IPS-NIHi7 (cell line): ENCODE measurements around the gene SYCP2.

Source experiments
- DNase-seq: peaks from one replicate; pipeline ENCODE4 v3.0.0; 2012; ENCODE audit warnings: mixed read lengths; ENCODE audit errors: extremely low spot score

Gene SYCP2

DNA sequence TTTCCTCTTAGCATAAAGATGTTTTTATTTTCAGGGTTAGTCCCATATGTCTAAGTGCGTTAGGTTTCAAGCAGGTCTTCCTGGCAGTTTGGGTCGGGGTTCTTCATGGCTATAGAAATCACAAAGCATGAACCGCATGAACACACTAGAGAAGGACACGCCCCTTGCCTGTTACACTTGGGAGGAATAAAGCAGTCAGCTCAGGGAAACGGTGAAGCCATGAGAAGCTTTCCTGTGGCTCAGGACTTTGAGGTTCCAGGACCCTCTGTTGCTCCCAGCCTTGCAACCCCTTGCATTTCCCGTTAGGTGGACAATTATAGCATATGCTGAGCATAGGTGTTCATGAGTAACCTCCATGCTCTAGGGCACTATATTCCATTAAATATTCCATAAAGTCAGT lies 96.7 kb downstream of the SYCP2 start:
- no peak for DNase-seq

DNA sequence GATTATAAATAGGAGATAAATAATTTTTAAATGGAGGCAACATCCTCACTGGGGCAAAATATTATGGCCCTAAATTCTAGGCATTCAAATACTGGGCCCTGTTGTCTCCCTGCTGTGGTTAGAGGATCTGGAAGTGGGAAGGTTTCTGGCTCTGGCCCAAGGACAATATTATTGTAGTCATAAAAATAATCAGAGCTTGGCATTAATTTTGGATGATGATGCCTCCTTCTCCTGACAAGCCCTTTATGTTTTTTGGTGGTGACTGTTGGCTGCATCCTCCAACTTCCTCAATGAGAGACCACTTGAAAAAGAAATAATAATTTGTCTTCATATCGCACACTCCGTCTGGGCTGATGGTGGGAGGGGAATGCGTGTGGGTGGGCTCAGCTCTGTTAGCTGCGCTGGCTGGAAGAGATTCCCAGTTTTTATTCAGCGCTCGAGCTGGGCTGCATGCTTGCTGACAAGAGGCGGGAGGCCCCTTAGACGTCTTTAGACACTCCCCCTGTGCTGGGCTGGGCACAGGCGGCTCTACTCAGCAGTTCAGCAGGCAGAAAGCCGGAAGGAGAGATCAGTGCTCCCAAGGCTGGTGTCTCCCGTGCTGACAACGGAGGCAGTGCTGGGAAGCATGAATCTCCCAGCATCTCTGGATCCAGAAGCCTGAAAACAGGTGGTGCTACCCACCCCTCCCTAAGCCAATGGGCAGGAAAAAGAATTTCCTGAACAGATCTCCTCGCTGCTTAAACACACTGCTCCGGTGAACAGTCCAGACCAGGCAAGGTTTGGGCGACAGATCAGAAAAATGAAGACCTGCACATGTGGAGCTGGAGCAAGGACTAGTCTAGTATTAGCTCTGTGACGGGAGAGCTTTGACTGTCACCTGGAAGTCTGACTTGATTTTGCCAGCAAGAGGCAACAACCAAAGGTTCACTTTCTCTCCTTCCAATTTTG lies 97.7 kb downstream of the SYCP2 start:
- peak; percentile 64 for DNase-seq

DNA sequence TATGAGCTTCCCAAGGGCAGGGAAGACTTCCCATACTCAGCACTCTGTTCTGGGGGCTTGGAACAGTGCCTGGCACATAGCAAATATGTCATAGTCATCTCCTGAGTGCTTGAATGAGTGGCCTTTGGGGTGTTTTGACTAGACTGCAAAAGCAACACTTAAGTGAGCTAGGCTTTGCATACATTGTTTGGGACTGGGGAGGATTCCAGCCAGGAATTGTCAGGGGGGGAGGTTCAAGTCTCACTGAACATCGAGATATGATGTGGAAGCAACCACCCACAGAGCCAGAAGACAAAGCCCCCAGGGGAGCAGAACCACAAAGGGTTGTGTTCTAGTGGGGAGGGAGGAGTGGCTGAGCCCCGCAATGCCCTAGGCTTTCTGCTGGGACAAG lies 98.4 kb downstream of the SYCP2 start:
- DNase-seq: no peak

DNA sequence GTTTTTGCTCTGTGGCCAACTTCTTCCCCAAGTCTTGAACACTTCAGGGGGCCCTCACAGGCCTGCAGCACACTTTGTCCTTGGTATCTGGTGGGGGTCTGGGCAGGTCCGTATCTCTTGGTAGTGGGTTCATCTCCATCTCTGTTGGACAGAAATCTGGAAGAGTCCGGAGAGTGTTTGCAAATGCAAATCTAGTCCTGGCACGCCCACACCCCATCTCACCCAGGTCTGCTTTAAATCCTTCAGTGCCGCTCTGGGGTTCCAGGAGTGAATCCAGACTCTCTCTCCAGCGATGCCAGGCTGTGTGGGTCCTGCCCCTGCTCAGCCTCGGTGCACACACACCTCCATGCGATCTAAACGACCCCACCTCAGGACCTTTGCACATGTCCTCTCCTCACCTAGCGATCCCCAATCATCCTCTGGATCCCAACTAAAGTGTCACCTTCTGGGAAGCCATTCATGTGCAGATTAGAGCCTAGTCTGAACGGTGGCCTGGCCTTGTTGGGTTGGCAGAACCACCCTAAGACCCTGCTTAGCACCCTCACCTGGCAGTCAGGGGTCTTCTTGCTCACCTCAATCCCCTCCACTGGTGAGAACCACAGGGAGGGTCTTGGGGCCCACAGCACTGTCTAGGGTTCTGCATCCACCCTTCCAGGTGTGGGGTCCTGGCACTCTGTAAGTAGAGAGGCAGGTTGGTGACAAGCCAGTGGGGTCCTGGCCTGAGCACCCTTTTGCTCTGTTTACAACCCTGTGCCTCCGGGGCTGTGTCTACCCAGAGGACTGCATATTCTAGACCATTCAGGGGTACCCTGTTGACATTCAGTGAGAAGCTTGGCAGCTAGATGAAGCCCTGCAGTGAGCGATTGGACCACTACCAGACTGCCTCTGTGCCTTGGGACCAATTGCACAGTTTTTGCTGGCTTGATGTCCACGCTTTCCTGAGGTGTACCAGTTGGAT lies 100.8 kb downstream of the SYCP2 start:
- DNase-seq: no peak

DNA sequence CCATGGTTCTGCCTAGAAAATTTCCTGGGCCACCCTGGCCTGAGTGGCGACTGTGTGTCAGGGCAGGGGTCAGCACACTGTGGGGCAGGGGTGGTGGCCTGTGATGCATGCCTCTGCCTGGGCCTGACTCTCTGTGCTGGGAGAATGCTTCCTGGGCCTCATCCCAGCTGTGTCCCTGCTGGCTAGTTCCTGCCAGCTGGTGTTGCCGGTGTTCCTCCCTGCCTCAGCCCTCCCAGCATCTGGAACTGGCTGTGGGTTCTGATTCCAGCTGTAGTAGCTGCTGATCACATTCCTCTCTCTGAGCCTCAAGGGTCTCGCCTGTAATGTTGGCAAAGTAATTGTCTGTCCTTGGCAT lies 101.5 kb downstream of the SYCP2 start:
- no peak for DNase-seq

DNA sequence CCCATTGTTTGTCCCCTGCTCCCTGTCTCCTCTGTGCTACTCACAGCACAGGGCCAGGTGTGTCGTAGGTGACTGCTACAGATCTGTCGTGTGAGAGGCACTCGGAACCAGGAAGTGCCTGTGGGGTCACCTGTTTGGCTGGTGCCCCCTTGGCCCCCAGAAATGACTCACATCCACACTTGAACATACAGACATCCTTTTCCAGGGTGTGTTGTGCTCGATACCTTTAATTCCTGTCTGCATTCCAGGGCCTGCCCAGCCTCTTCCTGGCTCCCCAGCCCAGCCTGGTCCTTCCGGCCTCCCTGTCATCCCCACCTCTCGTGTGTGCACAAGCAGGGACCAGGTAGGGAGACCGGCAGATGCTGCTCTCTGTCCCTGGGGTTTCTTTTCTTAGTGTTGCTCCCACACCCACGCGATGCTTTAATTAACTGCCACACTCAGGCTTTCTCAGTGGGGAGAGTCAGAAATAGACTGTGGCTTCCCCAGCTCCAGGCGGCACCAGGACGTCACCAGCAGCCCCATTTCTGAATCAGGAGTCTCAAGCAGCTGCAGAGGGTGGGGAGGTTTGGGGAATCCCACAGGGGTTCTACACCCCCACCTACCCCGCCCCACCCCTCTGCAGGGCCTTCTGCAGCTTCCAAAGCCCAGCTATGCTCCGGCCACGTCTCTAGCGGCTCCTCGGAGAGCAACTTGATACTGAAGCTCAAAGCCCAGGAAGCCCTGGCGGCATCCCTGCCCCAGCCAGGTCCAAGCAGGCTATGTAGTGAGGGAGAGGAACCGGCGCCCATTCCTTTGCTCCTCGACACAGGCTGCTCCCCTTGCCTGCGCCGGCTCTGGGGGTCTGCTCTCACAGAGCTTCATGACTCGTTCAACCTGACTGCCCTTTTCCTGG lies 102.2 kb downstream of the SYCP2 start:
- no peak for DNase-seq

DNA sequence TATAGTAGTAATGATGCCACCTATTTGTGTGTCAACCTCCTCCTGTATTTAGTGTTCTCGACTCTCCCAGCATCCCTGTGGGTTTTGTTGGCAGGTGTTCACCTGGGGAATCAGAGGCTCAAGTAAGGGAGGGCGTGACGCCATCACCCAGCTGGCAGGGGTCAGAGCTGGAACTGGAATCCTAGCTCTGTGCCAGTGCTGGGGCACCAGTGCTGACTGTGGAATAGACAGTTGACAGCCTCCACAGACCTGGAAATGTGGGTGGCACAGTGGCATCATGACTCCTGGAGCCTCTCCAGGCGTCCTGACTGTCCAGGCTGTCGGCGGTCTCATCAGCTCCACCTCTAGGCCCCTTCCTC lies 102.8 kb downstream of the SYCP2 start:
- DNase-seq: no peak

DNA sequence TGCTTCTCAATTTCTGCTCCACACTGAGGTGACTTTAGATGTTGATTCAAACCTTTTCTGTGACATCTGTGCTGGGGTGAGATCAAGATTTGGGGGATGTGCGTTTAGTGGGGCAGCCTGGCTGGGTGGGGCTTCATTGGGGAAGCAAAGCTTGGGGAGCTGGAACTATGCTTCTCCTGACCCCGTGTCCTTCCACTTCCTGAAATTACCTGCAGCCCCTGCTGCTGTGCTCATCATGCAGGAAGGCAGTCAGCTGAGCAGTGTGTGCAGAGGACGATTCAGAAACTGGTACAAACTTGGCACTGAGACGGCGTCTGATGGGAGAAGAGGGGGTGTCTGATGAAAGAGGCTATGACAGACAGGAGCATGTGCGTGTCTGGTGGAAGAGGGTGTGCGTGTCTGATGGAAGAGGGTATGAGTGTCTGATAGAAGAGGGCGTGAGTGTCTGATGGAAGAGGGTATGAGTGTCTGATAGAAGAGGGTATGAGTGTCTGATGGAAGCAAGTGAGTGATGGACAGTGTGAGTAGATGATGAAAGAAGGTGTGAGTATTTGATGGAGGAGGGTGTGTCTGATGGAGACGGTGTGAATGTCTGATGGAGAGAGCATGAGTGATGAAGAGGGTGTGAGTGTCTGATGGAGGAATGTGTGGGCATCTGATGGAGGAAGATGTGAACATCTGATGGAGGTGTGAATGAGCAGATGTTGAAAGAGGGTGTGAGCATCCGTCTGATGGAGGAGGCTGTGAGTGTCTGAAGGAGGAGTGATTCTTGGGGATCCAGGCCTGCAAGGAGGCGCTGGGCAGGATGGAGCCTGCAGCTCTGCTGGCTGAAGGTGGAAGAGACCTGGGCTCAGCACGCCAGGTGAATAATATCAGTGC lies 103.4 kb downstream of the SYCP2 start:
- no peak for DNase-seq

DNA sequence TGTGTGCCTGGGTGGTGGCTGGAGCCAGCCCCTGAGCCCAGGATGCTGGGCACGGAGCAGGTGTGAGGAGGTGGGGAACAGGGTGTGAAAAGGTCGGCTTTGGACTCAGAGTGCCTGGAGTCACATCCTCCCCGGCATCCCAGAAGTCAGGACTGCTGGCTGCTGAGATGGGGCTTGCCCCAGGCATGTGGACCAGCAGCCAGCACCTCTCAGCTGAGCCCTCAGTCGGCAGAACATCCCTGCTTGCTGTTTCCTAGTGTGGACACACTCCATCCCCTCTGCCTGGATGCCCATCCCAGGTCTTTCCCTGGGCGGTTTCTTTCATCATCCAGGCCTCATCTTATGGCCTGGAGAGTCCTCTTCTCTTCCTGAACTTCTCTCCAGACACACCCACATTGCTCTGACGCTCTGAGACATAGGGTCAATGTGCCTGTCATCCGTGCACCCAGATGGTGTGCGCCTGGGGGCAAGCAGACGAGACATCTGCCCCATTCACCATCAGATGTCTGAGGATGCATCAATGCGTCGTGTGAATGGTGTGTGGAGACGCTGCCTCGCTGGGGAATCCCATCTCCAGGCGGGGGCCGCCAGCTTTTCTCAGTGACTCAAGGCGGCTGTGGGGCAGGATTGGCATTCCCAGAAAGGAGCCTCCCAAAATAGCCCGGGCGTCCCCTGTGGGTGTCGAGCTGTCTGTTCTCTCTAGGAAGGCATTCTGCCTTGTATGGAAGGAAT lies 104.2 kb downstream of the SYCP2 start:
- DNase-seq: no peak

DNA sequence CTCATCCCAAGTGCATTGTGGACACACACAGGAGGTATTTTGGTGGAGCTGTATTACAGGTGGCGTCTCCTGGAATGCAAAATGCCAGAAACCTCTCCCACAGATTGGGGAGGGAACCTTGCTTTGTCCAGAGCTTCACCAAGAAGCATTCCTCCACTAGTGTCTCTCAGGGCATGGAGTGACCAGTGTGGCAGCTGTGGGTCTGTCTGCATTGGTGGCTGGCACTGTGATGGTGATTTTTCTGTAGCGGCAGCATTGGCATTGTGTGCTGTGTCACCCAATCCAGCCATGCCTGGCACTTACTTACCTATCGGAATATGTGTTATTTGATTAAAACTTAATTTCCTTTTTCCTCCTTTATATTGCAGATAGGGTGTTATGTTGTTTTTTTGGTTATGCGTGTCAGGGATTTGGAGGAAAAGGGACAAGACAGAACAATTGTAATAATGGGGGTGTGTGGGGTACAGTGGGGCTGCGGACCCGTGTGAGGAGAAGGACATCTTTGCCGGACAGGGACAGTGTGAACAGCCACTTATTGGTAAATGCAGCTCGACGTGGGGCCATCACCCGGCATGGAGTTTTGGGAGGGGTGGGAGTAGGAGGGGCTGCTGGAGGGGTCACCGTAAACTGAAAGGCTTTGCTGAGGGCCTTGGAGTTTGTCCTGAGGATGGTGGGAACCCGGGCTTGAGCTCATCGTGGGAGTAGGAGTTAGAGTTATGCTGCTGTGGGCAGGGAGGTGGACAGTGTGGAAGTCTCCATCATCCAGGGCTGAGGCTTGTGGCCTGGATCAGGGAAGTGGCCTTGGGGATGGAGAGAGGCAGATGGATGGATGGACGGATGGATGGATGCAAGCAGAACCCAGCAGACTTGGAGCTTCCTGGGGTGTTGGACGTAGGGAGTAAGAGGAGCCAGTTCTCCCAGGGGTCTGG lies 105.0 kb downstream of the SYCP2 start:
- DNase-seq: no peak

DNA sequence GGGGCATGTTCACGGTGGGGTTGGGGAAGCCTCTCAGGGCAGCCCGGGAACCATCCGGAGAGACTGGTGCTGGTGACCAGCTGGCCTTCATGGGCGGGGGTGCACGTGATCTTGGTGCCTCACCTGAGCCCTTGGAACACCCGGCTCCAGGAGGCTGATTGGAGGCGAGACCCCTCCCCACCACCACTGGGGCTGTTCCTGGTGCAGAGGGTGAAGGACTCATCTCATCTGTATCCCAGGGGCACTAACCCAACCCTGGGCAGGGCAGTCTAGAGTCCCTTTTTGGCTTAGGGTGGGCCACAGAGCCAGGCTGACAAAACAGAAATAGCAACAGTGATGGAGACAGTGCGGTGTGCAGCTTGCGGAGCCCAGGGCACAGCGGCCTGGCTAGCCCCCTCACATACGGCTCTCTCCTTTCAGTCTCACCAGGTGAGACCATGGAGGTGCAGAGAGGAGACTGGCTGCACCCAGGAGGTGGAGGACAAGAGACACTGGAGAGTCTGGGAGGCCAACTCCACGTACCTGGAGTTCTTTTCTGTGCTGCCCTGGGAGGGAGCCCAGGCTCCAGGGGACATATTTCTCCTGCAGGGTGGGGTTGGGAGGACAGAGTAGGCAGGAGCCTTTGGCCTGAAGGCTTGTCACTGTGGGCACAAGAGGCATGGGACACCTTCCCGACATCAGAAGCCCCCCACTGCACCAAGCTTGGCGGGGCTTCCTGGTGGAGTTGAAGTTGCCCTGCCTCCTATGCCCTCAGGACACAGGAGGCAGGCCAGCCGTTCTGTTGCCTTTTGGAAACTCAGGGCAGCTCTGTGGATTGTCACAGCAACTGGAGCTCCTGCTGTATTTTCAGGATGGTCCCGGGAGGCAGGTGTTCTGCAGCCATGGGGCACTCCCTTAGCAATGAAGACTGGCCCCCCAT lies 106.0 kb downstream of the SYCP2 start:
- no peak for DNase-seq

DNA sequence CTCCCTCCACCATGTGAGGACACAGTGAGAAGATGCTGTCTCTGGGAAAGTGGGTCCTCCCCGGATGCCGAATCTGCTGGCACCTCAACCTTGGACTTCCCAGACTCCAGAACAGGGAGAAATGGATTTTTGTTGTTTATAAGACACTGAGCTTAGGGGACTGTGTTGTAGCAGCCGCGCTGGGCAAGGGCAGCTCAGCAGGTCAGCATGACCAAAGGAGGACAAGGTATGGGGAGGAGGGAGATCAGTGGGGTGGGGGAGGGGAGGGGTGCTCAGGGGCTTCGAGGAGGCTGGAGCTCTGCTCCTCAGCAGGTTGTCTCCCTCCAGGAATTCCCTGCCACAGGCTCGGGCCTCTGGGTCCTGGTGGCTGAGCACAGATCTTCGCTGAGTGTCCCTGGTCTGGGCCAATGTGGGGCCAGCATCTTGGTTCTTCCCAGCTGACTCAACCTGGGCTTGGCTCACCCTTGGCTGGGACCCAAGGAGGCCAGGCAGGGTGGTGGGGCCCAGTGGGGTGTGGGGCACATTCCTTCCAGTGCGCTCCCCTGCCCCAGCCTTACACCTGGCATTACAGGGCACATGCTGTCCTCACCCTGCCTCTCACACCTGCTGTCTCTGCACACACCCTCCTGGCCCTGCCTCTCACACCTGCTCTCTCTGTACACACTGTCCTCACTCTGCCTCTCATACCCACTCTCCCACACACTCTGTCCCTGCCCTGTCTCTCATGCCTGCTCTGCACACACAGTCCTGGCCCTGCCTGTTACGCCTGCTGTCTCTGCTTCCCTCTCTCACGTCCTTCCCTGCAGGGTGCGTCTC lies 107.3 kb downstream of the SYCP2 start:
- DNase-seq: no peak

DNA sequence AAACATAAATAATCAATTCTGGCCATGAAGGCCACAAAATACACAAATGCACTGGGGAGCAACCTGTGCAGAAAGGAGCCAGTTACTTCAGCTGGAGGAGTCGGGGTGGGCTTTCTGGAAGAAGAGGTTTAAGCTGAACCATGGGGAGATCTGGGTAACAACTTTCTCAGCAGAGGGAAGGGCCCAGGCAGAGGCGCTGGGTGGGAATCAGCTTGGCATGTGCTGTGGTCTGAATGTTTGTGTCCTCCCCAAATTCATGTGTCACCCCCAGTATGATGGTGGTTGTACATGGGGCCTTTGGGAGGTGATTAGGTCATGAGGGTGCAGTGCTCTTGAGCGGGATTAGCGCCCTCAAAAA lies 107.9 kb downstream of the SYCP2 start:
- DNase-seq: no peak

DNA sequence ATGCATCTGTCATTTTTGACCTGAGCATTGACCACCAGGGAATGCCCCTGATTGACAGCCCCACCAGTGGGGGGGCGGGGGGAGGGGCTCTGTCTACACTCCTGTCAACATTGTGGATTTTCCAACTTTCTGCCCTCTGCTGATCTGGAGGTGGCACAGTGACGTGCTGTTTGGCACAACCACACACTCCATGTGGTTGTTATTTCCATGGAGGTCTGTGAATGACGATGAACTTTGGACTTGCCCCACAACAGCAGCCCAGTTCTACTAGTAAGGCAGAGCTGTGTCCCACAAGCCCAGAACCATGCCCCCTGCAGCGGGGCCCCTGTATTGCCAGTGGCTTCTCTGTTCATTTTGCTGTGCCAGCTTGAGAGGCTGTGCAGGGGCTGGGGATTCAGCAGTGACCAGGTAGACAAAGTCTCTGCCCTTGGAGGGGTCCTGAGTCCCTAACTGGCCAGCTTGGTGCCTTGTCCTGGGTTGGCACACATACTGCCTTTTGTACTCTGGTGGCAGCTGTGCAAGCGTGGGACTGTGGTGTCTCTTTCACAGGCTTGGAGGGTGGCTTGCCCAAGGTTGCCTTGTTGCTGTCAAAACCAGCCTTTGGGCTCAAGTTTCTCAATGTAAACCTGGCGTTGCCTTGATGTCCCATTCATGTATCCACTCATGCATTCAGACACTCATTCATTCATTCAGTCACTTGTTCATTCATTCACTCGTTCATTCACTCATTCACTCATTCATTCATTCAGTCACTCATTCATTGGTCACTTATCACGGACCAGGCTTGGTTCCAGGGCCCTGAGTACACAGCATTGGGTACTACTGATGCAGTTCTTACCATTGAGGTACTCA lies 108.5 kb downstream of the SYCP2 start:
- no peak for DNase-seq

DNA sequence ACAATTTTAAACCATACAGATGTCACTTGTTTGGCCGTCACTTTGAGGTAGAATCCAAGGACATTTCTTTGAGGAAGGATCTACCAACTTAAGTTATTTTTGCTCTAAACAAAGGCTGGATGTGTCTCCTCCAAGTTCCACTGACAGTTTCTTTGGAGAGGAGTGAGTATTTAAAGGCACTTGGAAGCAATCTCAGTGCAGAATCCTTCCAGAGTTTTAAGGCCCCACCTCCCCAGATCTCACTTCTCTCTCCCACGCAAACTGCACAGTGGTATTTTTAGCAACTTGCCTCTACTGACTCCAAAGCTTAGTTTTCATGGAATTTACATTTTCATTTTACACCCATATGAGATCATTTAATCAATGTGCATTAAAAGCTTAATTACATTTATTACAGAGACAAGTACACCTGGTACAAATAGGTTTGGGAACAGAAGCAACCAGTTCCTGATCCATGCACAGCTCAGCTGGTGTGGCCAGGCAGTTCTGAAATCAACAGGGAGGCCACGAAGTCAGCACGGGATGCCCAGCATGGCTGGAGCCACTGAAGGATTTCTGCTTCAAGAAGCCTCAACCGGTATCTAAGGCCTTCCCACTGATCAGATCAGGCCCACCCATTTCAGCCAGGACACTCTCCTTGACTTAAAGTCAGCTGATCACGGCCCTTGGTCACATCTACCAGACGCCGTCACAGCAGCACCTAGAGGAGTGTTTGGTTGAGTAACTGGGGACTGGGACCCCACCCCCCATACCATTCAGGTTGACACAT lies 109.8 kb downstream of the SYCP2 start:
- DNase-seq: no peak
